Measurements from ENCODE around the gene RAB44. TPM values are rescaled to one million over a fixed set of nuclear protein-coding genes. Genes with fewer than 3 reads are reported as not detected.

RAB44 gene
- total and polyA plus RNA-seq, 2 donors (not counting 1 experiment from before 2014, with no cell fraction given) = 0.15 to 0.16 TPM

DNA sequence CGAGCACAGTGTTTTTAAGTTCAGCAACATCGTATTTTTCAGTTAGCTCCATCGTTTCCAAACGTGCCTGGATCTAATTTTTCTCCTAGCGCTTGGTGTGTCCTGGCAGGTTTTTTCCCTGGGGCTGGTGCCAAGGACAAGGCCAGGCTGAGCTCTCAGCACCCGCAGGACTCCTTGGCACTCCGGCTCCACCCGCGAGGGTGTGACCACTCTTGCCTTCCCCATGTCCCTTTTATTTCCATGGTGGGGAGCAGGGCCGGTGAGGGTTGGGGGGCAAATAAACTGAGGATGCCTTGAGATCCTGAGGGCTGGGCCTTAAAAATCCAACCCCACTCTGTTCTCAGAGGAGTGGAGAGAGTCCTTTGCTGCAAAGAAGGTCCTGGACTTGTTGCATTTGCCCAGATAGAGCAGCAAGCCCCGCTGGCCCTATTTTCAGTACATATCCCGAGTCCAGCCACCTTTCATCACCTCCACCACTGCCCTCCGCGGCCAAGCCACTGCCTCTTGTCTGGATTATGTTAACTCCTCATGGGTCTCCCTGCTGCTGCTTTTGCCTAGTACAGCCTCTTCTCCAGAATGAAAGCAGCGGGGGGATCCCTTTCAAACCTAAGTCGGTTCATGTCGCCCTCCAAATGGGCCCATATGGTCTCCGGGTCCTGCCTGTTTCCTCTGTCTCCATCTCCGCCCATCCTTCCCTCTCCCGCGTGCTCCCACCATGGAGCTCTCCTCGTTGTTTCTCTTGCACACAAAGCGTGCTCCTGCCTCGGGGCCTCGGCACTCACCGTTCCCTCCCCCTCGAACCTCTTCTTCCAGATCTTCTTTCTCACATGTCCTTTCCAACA, 4.5 kb upstream of the RAB44 start:
- 98% methylated on average over 23 of the region's 27 CpGs for WGBS (ENCODE audit: insufficient coverage)
- peak overlapping the region in 1 of 5 experiments; percentile 12 for H3K4me3 ChIP-seq (ENCODE audit: control extremely low read depth in 1 of 5, extremely low read depth in 1 of 5, insufficient read depth in 1 of 5, low read depth in 2 of 5, low read length in 4 of 5)
- no peaks in the 10 kb centered on the region for H4K20me1 ChIP-seq (ENCODE audit: control insufficient read depth, insufficient read depth, low read length, poor library complexity, severe bottlenecking)
- no peak overlapping the region for H3K9ac ChIP-seq (ENCODE audit: low read length)
- DNase-seq (no peak), ATAC-seq (ENCODE audit: low read depth) (no peak)
- H3K36me3 ChIP-seq (replicated peaks in 1 of 2; ENCODE audit: control extremely low read depth in 1 of 2, control insufficient read depth in 1 of 2, extremely low read depth in 1 of 2, insufficient read depth in 2 of 2, low read length in 1 of 2) = no peaks in the 10 kb centered on the region
- Mint-ChIP-seq H3K27ac (peak overlapping the region; percentile 97), H3K4me3 (peak overlapping the region; percentile 75), H3K9me3 (ENCODE audit: insufficient read depth) (no peaks in the 10 kb centered on the region), H3K27me3 (no peaks in the 10 kb centered on the region), H3K4me1 (peaks cover 77% of the 10 kb centered on the region)
- no peak overlapping the region for H2AFZ ChIP-seq (ENCODE audit: insufficient read depth, low read depth, low read length, poor library complexity, severe bottlenecking)
- peak overlapping the region; percentile 66 for H3K4me2 ChIP-seq (replicated peaks; ENCODE audit: low read depth, low read length, poor library complexity, severe bottlenecking)
- H3K9me3 ChIP-seq (ENCODE audit: control extremely low read depth in 1 of 3, control insufficient read depth in 2 of 3, insufficient read depth in 1 of 3, low read length in 2 of 3) = peaks cover 0 to 7% (median 0%) of the 10 kb centered on the region in 3 donors
- no peak for TF ChIP-seq EZH2 (IDR thresholded peaks at IDR 0.05; ENCODE audit: borderline replicate concordance, insufficient read depth, low read depth, low read length, poor library complexity, severe bottlenecking)
- TF ChIP-seq, protein P1, sequence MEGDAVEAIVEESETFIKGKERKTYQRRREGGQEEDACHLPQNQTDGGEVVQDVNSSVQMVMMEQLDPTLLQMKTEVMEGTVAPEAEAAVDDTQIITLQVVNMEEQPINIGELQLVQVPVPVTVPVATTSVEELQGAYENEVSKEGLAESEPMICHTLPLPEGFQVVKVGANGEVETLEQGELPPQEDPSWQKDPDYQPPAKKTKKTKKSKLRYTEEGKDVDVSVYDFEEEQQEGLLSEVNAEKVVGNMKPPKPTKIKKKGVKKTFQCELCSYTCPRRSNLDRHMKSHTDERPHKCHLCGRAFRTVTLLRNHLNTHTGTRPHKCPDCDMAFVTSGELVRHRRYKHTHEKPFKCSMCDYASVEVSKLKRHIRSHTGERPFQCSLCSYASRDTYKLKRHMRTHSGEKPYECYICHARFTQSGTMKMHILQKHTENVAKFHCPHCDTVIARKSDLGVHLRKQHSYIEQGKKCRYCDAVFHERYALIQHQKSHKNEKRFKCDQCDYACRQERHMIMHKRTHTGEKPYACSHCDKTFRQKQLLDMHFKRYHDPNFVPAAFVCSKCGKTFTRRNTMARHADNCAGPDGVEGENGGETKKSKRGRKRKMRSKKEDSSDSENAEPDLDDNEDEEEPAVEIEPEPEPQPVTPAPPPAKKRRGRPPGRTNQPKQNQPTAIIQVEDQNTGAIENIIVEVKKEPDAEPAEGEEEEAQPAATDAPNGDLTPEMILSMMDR (IDR thresholded peaks at IDR 0.05) = no peak
- no peaks in the 10 kb centered on the region for H3K27me3 ChIP-seq (replicated peaks in 1 of 4; ENCODE audit: control extremely low read depth in 1 of 4, control insufficient read depth in 3 of 4, insufficient read depth in 4 of 4, low read length in 3 of 4)
- peaks cover 72 to 74% of the 10 kb centered on the region in 2 donors for H3K4me1 ChIP-seq (ENCODE audit: control insufficient read depth in 2 of 2, insufficient read depth in 2 of 2, low read length in 2 of 2)
- POLR2A ChIA-PET = interaction anchor here (0.6 to 1.3 kb wide), 4 partner anchors 9 to 98 kb away, joined by 3 to 9 read pairs (median 4); no protein-coding TSS in a partner anchor
- H3K27ac ChIP-seq (ENCODE audit: low read length in 2 of 2) = peak overlapping the region; percentile 90 to 96
- intact Hi-C loops (cut with micrococcal nuclease) = loop anchor here (1.0 to 5.0 kb wide), 2 partner anchors 10 to 391 kb away; no protein-coding TSS in a partner anchor
- no peaks in the 10 kb centered on the region for H3K79me2 ChIP-seq (ENCODE audit: control insufficient read depth, insufficient read depth, low read length)
- CTCF ChIA-PET = interaction anchor here (0.7 to 4.9 kb wide), 10 partner anchors 11 to 78 kb away, joined by 3 to 37 read pairs (median 4); partner anchors contain the start of gene CDKN1A

DNA sequence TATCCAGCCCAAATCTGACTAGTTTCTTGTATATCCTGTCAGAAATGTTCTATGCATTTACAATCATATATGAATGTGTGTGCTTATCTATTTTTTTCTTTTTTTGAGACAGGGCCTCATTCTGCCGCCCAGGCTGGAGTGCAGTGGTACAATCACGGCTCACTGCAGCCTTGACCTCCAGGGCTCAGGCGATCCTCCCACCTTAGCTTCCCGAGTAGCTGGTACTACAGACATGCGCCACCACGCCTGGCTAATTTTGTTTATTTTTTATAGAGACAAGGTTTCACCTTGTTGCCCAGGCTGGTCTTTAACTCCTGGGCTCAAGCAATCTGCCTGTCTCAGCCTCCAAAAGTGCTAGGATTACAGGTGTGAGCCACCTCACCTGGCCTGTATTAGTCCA, 3.0 kb upstream of the RAB44 start:
- DNase-seq (no peak), ATAC-seq (ENCODE audit: low read depth) (no peak)
- peaks cover 6% of the 10 kb centered on the region for H3K79me2 ChIP-seq (ENCODE audit: control insufficient read depth, insufficient read depth, low read length)
- H3K27me3 ChIP-seq (replicated peaks in 1 of 4; ENCODE audit: control extremely low read depth in 1 of 4, control insufficient read depth in 3 of 4, insufficient read depth in 4 of 4, low read length in 3 of 4) = no peaks in the 10 kb centered on the region
- H3K9ac ChIP-seq (ENCODE audit: low read length) = no peak overlapping the region
- peak overlapping the region in 1 of 2 donors; percentile 34 for H3K27ac ChIP-seq (ENCODE audit: low read length in 2 of 2)
- H3K27me3 Mint-ChIP-seq = no peaks in the 10 kb centered on the region
- 100% methylated on average over 1 of the region's 6 CpGs for WGBS (ENCODE audit: insufficient coverage)
- peak overlapping the region; percentile 70 for H3K27ac Mint-ChIP-seq
- H4K20me1 ChIP-seq (ENCODE audit: control insufficient read depth, insufficient read depth, low read length, poor library complexity, severe bottlenecking) = no peaks in the 10 kb centered on the region
- no peak for TF ChIP-seq EZH2 (IDR thresholded peaks at IDR 0.05; ENCODE audit: borderline replicate concordance, insufficient read depth, low read depth, low read length, poor library complexity, severe bottlenecking)
- TF ChIP-seq, protein P1 (IDR thresholded peaks at IDR 0.05) = no peak
- CTCF ChIA-PET = interaction anchor here (0.6 to 1.6 kb wide), 3 partner anchors 59 to 76 kb away, joined by 3 to 4 read pairs (median 4); no protein-coding TSS in a partner anchor
- H2AFZ ChIP-seq (ENCODE audit: insufficient read depth, low read depth, low read length, poor library complexity, severe bottlenecking) = no peak overlapping the region
- H3K9me3 ChIP-seq (ENCODE audit: control extremely low read depth in 1 of 3, control insufficient read depth in 2 of 3, insufficient read depth in 1 of 3, low read length in 2 of 3) = peaks cover 0 to 7% (median 0%) of the 10 kb centered on the region in 3 donors
- intact Hi-C loops (cut with micrococcal nuclease) = loop anchor here (2.0 to 5.0 kb wide), 2 partner anchors 14 to 392 kb away; no protein-coding TSS in a partner anchor
- H3K4me2 ChIP-seq (replicated peaks; ENCODE audit: low read depth, low read length, poor library complexity, severe bottlenecking) = no peak overlapping the region
- no peak overlapping the region for H3K4me3 ChIP-seq (ENCODE audit: control extremely low read depth in 1 of 5, extremely low read depth in 1 of 5, insufficient read depth in 1 of 5, low read depth in 2 of 5, low read length in 4 of 5)
- peaks cover 73% of the 10 kb centered on the region for H3K4me1 Mint-ChIP-seq
- peaks cover 60 to 62% of the 10 kb centered on the region in 2 donors for H3K4me1 ChIP-seq (ENCODE audit: control insufficient read depth in 2 of 2, insufficient read depth in 2 of 2, low read length in 2 of 2)
- no peaks in the 10 kb centered on the region for H3K9me3 Mint-ChIP-seq (ENCODE audit: insufficient read depth)
- peak overlapping the region; percentile 8 for H3K4me3 Mint-ChIP-seq
- POLR2A ChIA-PET = no interaction called here
- H3K36me3 ChIP-seq (replicated peaks in 1 of 2; ENCODE audit: control extremely low read depth in 1 of 2, control insufficient read depth in 1 of 2, extremely low read depth in 1 of 2, insufficient read depth in 2 of 2, low read length in 1 of 2) = no peaks in the 10 kb centered on the region
